Fibroblast of pulmonary artery (primary cell): ENCODE results near the gene DCTN4.

Experiments used
- DNase-seq: peaks from one replicate; pipeline ENCODE4 v3.0.0-alpha.2; 2010; ENCODE audit warnings: low read depth
- H3K4me3 ChIP-seq: replicated peaks from 2 replicates; pipeline ENCODE4 v1.5.1; 2011; ENCODE audit warnings: low read depth, mild to moderate bottlenecking, control low read depth, low read length, moderate library complexity
- CTCF ChIP-seq: IDR thresholded peaks from 2 replicates; pipeline ENCODE4 v1.5.1; 2011; ENCODE audit warnings: mild to moderate bottlenecking, control low read depth, low read length, inconsistent platforms; ENCODE audit errors: missing control alignments

The DCTN4 gene

GRCh38 chr5:150690760-150691159 lies 68.1 kb downstream of the DCTN4 start:
- DNase-seq = no peak
- no peak overlapping the region for H3K4me3 ChIP-seq
- TF ChIP-seq CTCF = no peak

DNA sequence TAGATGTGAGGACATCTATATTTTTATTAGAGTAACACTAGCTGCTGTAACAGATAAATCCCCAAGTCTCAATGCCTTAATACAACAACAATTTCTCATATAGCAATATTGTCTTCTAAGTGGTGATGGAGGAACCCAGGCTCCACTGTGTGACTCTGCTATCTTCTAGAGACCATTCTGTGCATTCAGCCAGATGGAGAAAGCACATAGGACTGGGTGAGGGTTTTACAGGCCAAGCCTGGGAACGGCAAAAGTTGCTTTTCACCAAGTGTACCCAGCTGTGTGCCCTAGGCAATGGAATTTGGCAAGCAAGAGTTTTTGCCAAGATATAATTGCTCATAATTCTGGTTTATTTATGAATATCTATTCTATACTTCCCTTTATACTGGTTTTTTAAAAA lies 69.7 kb downstream of the DCTN4 start:
- TF ChIP-seq CTCF = no peak
- no peak overlapping the region for H3K4me3 ChIP-seq
- no peak for DNase-seq

DNA sequence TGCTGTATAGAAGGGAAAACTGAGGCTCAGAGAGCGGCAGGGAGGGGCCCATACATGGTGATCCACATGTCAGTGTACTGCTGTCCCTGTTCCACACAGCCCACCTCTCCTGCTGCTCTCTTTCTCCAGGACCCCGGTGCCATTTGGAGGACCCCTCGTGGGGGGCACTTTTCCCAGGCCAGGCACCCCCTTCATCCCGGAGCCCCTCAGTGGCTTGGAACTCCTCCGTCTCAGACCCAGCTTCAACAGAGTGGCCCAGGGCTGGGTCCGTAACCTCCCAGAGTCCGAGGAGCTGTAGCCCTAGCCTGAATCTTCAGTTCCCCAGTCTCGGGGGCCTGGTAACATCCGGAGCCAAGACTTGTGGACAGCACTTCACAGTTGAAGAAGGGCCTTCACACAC lies 82.2 kb downstream of the DCTN4 start:
- no peak for DNase-seq
- H3K4me3 ChIP-seq = no peak overlapping the region
- no peak for TF ChIP-seq CTCF

GRCh38 chr5:150675069-150675468 lies 83.7 kb downstream of the DCTN4 start:
- H3K4me3 ChIP-seq = no peak overlapping the region
- DNase-seq = no peak
- TF ChIP-seq CTCF = no peak

GRCh38 chr5:150674341-150674821 lies 84.4 kb downstream of the DCTN4 start:
- no peak for DNase-seq

DNA sequence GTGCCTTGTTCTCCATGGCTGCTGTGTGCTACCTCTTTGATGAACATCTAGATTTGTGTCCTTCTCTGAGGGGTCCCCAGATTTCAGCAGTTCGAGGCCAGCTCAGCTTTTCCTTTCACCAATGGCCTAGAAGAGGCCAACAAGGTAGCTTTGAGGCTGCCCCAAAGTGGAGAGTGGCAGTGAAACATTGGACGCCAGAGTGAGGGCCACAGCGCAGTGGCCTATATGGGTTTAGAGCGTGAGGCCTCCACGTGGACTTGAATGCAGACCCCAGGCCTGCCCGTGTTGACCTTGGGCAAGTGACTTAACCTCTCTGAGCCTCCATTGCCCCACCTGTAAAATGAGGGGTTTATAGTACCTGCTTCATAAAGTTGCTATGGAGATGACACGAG lies 85.9 kb downstream of the DCTN4 start:
- TF ChIP-seq CTCF = no peak
- DNase-seq = no peak
- peak overlapping the region; percentile 51 for H3K4me3 ChIP-seq

More at GRCh38 chr5:150674341-150674821, 84.4 kb downstream of the DCTN4 start:
- no peak for TF ChIP-seq CTCF
- H3K4me3 ChIP-seq = no peak overlapping the region

- DNase-seq = no peak
- peak overlapping the region; percentile 51 for H3K4me3 ChIP-seq
- no peak for TF ChIP-seq CTCF
These were observed 86.5 kb downstream of the DCTN4 start for GRCh38 chr5:150672237-150672883.
